IMR-90 (cell line): ENCODE measurements around the gene LLGL2. TPM values are rescaled to one million over a fixed set of nuclear protein-coding genes. Genes with fewer than 3 reads are reported as not detected.

Source experiments
- ATAC-seq: fragments of 200-7000 bp; cut with Tn5 transposase; 2 replicates; pipeline ENCODE4 v1.9.1; 2020; ENCODE audit warnings: low read depth, mild to moderate bottlenecking, moderate library complexity
- BruUV-seq: library from RNA; stranded (reverse); fragments of 400-500 nt; replicated peaks from 2 replicates; lab custom pipeline; 2021; lab: Mats Ljungman, UMichigan
- CTCF ChIA-PET: fragments of 300-600 bp; formaldehyde crosslinking; extraction: SDS; loops from one replicate; lab custom pipeline; 2021; ENCODE audit warnings: antibody characterized with exemption; lab: Yijun Ruan, JAX
- POLR2A ChIA-PET: fragments of 300-600 bp; sonication (Branson Sonifier 250); formaldehyde crosslinking; loops from one replicate; lab custom pipeline; 2022; ENCODE audit warnings: antibody characterized with exemption; ENCODE audit not compliant: unreplicated experiment; lab: Charles Lee
- DNase-seq: peaks from one replicate; pipeline ENCODE4 v3.0.0; 2013
- H2AFZ ChIP-seq: replicated peaks from 2 replicates; pipeline ENCODE3; 2013; ENCODE audit warnings: low read length, mild to moderate bottlenecking; ENCODE audit not compliant: poor library complexity
- H2AK5ac ChIP-seq: 2 replicates; pipeline ENCODE4 v1.6.1; 2013; ENCODE audit warnings: low read depth, low read length, inconsistent platforms
- H2AK9ac ChIP-seq: replicated peaks from 2 replicates; pipeline ENCODE3; 2013; ENCODE audit warnings: mild to moderate bottlenecking, low read depth, low read length, moderate library complexity; ENCODE audit not compliant: poor library complexity
- H2BK120ac ChIP-seq: 2 replicates; pipeline ENCODE4 v1.6.1; 2013; ENCODE audit warnings: low read depth, low read length, inconsistent platforms
- H2BK15ac ChIP-seq: 3 replicates; pipeline ENCODE4 v1.6.1; 2013; ENCODE audit warnings: low read depth, low read length, inconsistent platforms
- H2BK20ac ChIP-seq: 2 replicates; pipeline ENCODE4 v1.6.1; 2013; ENCODE audit warnings: low read depth, mild to moderate bottlenecking, inconsistent platforms, low read length, moderate library complexity
- H2BK5ac ChIP-seq: 2 replicates; pipeline ENCODE4 v1.6.1; 2013; ENCODE audit warnings: mild to moderate bottlenecking, low read depth, low read length, inconsistent platforms; ENCODE audit not compliant: poor library complexity, severe bottlenecking
- H3K14ac ChIP-seq: replicated peaks from 2 replicates; pipeline ENCODE4 v1.6.1; 2013; ENCODE audit warnings: low read depth, low read length, inconsistent platforms
- H3K18ac ChIP-seq: 2 replicates; pipeline ENCODE4 v1.6.1; 2013; ENCODE audit warnings: low read depth, low read length, control low read depth
- H3K23ac ChIP-seq: 2 replicates; pipeline ENCODE4 v1.6.1; 2013; ENCODE audit warnings: low read depth, low read length, inconsistent platforms
- H3K27ac ChIP-seq: 2 replicates; pipeline ENCODE4 v1.5.1; 2013; ENCODE audit warnings: mild to moderate bottlenecking, control low read depth, low read length; ENCODE audit not compliant: insufficient read depth
- H3K27me3 ChIP-seq: 2 replicates; pipeline ENCODE4 v1.6.1; 2013; ENCODE audit warnings: low read length; ENCODE audit not compliant: control insufficient read depth, insufficient read depth
- H3K36me3 ChIP-seq: 2 replicates; pipeline ENCODE4 v1.6.1; 2013; ENCODE audit warnings: low read length, mixed read lengths; ENCODE audit not compliant: control insufficient read depth, insufficient read depth
- H3K4ac ChIP-seq: 2 replicates; pipeline ENCODE4 v1.6.1; 2013; ENCODE audit warnings: low read depth, low read length, inconsistent platforms
- H3K4me1 ChIP-seq: 2 replicates; pipeline ENCODE4 v1.6.1; 2013; ENCODE audit warnings: low read length, mixed read lengths; ENCODE audit not compliant: control insufficient read depth, insufficient read depth
- H3K4me2 ChIP-seq: 2 replicates; pipeline ENCODE4 v1.6.1; 2013; ENCODE audit warnings: low read depth, mild to moderate bottlenecking, control low read depth, low read length, moderate library complexity
- H3K4me3 ChIP-seq: 2 replicates; pipeline ENCODE4 v1.5.1; 2013; ENCODE audit warnings: low read depth, mild to moderate bottlenecking, control low read depth, low read length, moderate library complexity; ENCODE audit not compliant: insufficient read depth
- H3K56ac ChIP-seq: 2 replicates; pipeline ENCODE4 v1.6.1; 2013; ENCODE audit warnings: low read length, inconsistent platforms; ENCODE audit not compliant: insufficient read depth; ENCODE audit errors: extremely low read depth
- H3K79me1 ChIP-seq, 2 experiments: 2 replicates each; pipeline ENCODE4 v1.6.1; 2013; ENCODE audit warnings: low read length in 2 of 2, inconsistent platforms in 1 of 2, low read depth in 1 of 2
- H3K9ac ChIP-seq: 2 replicates; pipeline ENCODE4 v1.6.1; 2013; ENCODE audit warnings: low read depth, low read length, control low read depth
- H3K9me1 ChIP-seq: 2 replicates; pipeline ENCODE4 v1.6.1; 2013; ENCODE audit warnings: low read length, inconsistent platforms; ENCODE audit not compliant: insufficient read depth
- H3K9me3 ChIP-seq: 2 replicates; pipeline ENCODE4 v1.6.1; 2013; ENCODE audit warnings: low read length; ENCODE audit not compliant: control insufficient read depth, insufficient read depth
- H4K20me1 ChIP-seq: 2 replicates; pipeline ENCODE4 v1.6.1; 2013; ENCODE audit warnings: low read length, inconsistent platforms; ENCODE audit not compliant: insufficient read depth
- H4K5ac ChIP-seq: 2 replicates; pipeline ENCODE4 v1.6.1; 2013; ENCODE audit warnings: mild to moderate bottlenecking, low read depth, low read length, control low read depth
- H4K8ac ChIP-seq, 2 experiments: 2 replicates each; pipeline ENCODE4 v1.6.1; 2013; ENCODE audit warnings: low read depth in 2 of 2, low read length in 2 of 2, control low read depth in 1 of 2, inconsistent platforms in 1 of 2
- H4K91ac ChIP-seq: 2 replicates; pipeline ENCODE4 v1.6.1; 2013; ENCODE audit warnings: low read depth, low read length, inconsistent platforms; ENCODE audit not compliant: insufficient read depth
- BHLHE40 ChIP-seq: fragments of 150-350 bp; IDR thresholded peaks from 2 replicates; pipeline ENCODE4 v1.6.1; 2016; ENCODE audit warnings: mild to moderate bottlenecking, low read depth, low read length
- CEBPB ChIP-seq: IDR thresholded peaks from 2 replicates; pipeline ENCODE4 v1.6.1; 2012; ENCODE audit warnings: low read depth, low read length, improper control_type of control experiment
- CHD1 ChIP-seq: IDR thresholded peaks from 2 replicates; pipeline ENCODE4 v1.6.1; 2012; ENCODE audit warnings: low read depth, low read length, improper control_type of control experiment
- CTCF ChIP-seq: conservative IDR thresholded peaks from 2 replicates; pipeline ENCODE4 v1.5.1; 2012; ENCODE audit warnings: mild to moderate bottlenecking, low read depth, low read length, improper control_type of control experiment
- ELK1 ChIP-seq: fragments of 150-350 bp; IDR thresholded peaks from 2 replicates; pipeline ENCODE4 v1.6.1; 2016; ENCODE audit warnings: low read depth, mild to moderate bottlenecking, low read length, moderate library complexity, borderline replicate concordance
- FOS ChIP-seq: fragments of 150-350 bp; IDR thresholded peaks from 2 replicates; pipeline ENCODE4 v1.6.1; 2016; ENCODE audit warnings: low read depth, low read length
- MAFK ChIP-seq: IDR thresholded peaks from 2 replicates; pipeline ENCODE4 v1.6.1; 2012; ENCODE audit warnings: low read depth, low read length, improper control_type of control experiment
- MAZ ChIP-seq: IDR thresholded peaks from 2 replicates; pipeline ENCODE4 v1.6.1; 2012; ENCODE audit warnings: low read depth, mild to moderate bottlenecking, low read length, improper control_type of control experiment, moderate library complexity, borderline replicate concordance
- NFE2L2 ChIP-seq: fragments of 150-350 bp; IDR thresholded peaks from 2 replicates; pipeline ENCODE4 v1.6.1; 2016; ENCODE audit warnings: low read depth, mild to moderate bottlenecking, low read length
- RAD21 ChIP-seq: IDR thresholded peaks from 2 replicates; pipeline ENCODE4 v1.6.1; 2012; ENCODE audit warnings: low read length, improper control_type of control experiment
- SMC3 ChIP-seq: fragments of 150-350 bp; IDR thresholded peaks from 2 replicates; pipeline ENCODE4 v1.6.1; 2016; ENCODE audit warnings: low read depth, mild to moderate bottlenecking, antibody characterized with exemption, low read length, moderate library complexity
- WGBS, 2 experiments: methylation state at CpG; one replicate each; pipeline versions ENCODE4 v1.1.5 to v1.1.7; 2013; ENCODE audit warnings: missing lambda C conversion rate in 2 of 2; ENCODE audit not compliant: insufficient read length in 1 of 2; ENCODE audit errors: extremely low coverage in 2 of 2; 5-methylcytosine and 5-hydroxymethylcytosine counted together
- dilution Hi-C: fragments of 300-500 bp; cut with HindIII; formaldehyde crosslinking; loops from one replicate; pipeline ENCODE4 v1.14.3; 2018; ENCODE audit warnings: low sequenced_read_pairs; ENCODE audit not compliant: unreplicated experiment
- in situ Hi-C: fragments of 300-500 bp; cut with MboI; formaldehyde crosslinking; loops from 3 replicates; pipeline ENCODE4 v1.14.3; 2019; ENCODE audit warnings: low sequenced_read_pairs, inconsistent platforms, mixed read lengths
- intact Hi-C: fragments of 100-400 bp; cut with micrococcal nuclease; formaldehyde crosslinking; loops from 2 replicates; pipeline ENCODE4 v1.10.0; 2022
- polyA plus RNA-seq, 3 experiments: library from polyadenylated mRNA; depleted of rRNA; stranded (reverse); fragments of >200 nt; gene quantifications; 2 replicates each; pipeline ENCODE4 v1.2.3, GENCODE V29; 2012; ENCODE audit warnings: low replicate concordance in 1 of 3
- total RNA-seq: library from RNA; depleted of rRNA; stranded (reverse); fragments of >200 nt; gene quantifications from 2 replicates; pipeline ENCODE4 v1.2.3, GENCODE V29; 2012

The LLGL2 gene
- total and polyA plus RNA-seq, 2 of the 4 experiments (the other 2 are of a cell fraction) = 0.54 to 0.72 TPM

- no peak overlapping the region for H2BK5ac ChIP-seq
- H3K27me3 ChIP-seq = peaks cover 9% of the 10 kb centered on the region; the same call in 1 of the 2 replicates
- no peak overlapping the region for H2BK15ac ChIP-seq
- no peak overlapping the region for H3K23ac ChIP-seq
- H3K14ac ChIP-seq = no peak overlapping the region
- intact Hi-C loops = no loop called here
- no peak overlapping the region for H4K5ac ChIP-seq
- H2BK120ac ChIP-seq = no peak overlapping the region
- ATAC-seq (peak; percentile 75), DNase-seq (peak; percentile 5)
- no peaks in the 10 kb centered on the region for H3K36me3 ChIP-seq
- TF ChIP-seq MAZ = no peak
- peak; percentile 11; the same call in 1 of the 2 replicates for TF ChIP-seq SMC3
- TF ChIP-seq CEBPB = no peak
- peak; percentile 52 for TF ChIP-seq CTCF
- TF ChIP-seq CHD1 = no peak
- no peak for TF ChIP-seq BHLHE40
- TF ChIP-seq FOS = no peak
- TF ChIP-seq MAFK = no peak
- TF ChIP-seq NFE2L2 = no peak
- no peak for TF ChIP-seq ELK1
- TF ChIP-seq RAD21 = peak; percentile 26
- BruUV-seq = no TSS peak
- no peaks in the 10 kb centered on the region; the same call in 1 of the 2 replicates for H4K20me1 ChIP-seq
- dilution Hi-C loops = no loop called here
- POLR2A ChIA-PET = no interaction called here
- H3K4ac ChIP-seq = no peak overlapping the region
- no peak overlapping the region for H3K9ac ChIP-seq
- peak overlapping the region; percentile 42 for H2AK9ac ChIP-seq
- H3K9me3 ChIP-seq = no peaks in the 10 kb centered on the region
- no peak overlapping the region for H4K8ac ChIP-seq
- H2AFZ ChIP-seq = no peak overlapping the region
- no peak overlapping the region for H2BK20ac ChIP-seq
- WGBS, 2 experiments = 50% methylated on average over 14 of the region's 28 CpGs; no CpG with 5 or more reads in 1 of the 2 experiments
- H3K79me1 ChIP-seq = no peaks in the 10 kb centered on the region
- H3K4me1 ChIP-seq = no peaks in the 10 kb centered on the region
- H2AK5ac ChIP-seq = no peak overlapping the region
- CTCF ChIA-PET = interaction anchor here (0.6 to 1.0 kb wide), 5 partner anchors 10 to 295 kb away, joined by 3 to 4 read pairs (median 3); no protein-coding TSS in a partner anchor
- no peak overlapping the region for H3K4me3 ChIP-seq
- H3K56ac ChIP-seq = no peak overlapping the region
- H3K4me2 ChIP-seq = no peak overlapping the region
- H3K9me1 ChIP-seq = no peaks in the 10 kb centered on the region
- H3K18ac ChIP-seq = no peak overlapping the region
- H4K91ac ChIP-seq = no peak overlapping the region
- in situ Hi-C loops = no loop called here
- H3K27ac ChIP-seq = no peak overlapping the region
These were observed 75.8 kb downstream of the LLGL2 start for GRCh38 chr17:75601057-75601987.
